ENCODE results near the gene ATP6V0A4.

ATP6V0A4 gene

GRCh38 chr7:138784692-138785091 lies 13.3 kb downstream of the ATP6V0A4 start:
- H3K27ac ChIP-seq = no peak overlapping the region
- TF ChIP-seq CTCF (conservative IDR thresholded peaks at IDR 0.05) = no peak

- TF ChIP-seq CTCF (conservative IDR thresholded peaks at IDR 0.05) = no peak
- no peak overlapping the region for H3K27ac ChIP-seq
Observed at GRCh38 chr7:138781004-138781403, 17.0 kb downstream of the ATP6V0A4 start.

GRCh38 chr7:138776166-138776833 lies 21.7 kb downstream of the ATP6V0A4 start:
- H3K27ac ChIP-seq = no peak overlapping the region
- TF ChIP-seq CTCF (conservative IDR thresholded peaks at IDR 0.05) = no peak

- TF ChIP-seq CTCF (conservative IDR thresholded peaks at IDR 0.05) = no peak
- no peak overlapping the region for H3K27ac ChIP-seq
Observed at GRCh38 chr7:138773817-138774216, 24.2 kb downstream of the ATP6V0A4 start.

- H3K27ac ChIP-seq = no peak overlapping the region
- no peak for TF ChIP-seq CTCF (conservative IDR thresholded peaks at IDR 0.05)
Observed at GRCh38 chr7:138773176-138773575, 24.8 kb downstream of the ATP6V0A4 start.

- no peak for TF ChIP-seq CTCF (conservative IDR thresholded peaks at IDR 0.05)
- no peak overlapping the region for H3K27ac ChIP-seq
Observed at GRCh38 chr7:138770904-138771303, 27.1 kb downstream of the ATP6V0A4 start.

GRCh38 chr7:138768241-138768640 lies 29.8 kb downstream of the ATP6V0A4 start:
- no peak for TF ChIP-seq CTCF (conservative IDR thresholded peaks at IDR 0.05)

More at GRCh38 chr7:138768241-138768640, 29.8 kb downstream of the ATP6V0A4 start:
- no peak overlapping the region for H3K27ac ChIP-seq
